OCI-LY3 (cell line): Measurements from ENCODE around the gene PSMG3.

Source experiments
- H2AFZ ChIP-seq: fragments of 200-600, 300-600 bp; shearing (Covaris generic); 2 replicates; pipeline ENCODE4 v1.6.0; 2014; ENCODE audit warnings: antibody characterized with exemption, low read depth, low read length
- H3K27ac ChIP-seq: fragments of 200-600, 300-600 bp; sonication (generic); 2 replicates; pipeline ENCODE4 v1.5.1; 2014; ENCODE audit warnings: mild to moderate bottlenecking, low read length, moderate library complexity, mixed read lengths
- H3K27me3 ChIP-seq: fragments of 200-600, 300-600 bp; sonication (generic); 2 replicates; pipeline ENCODE4 v1.6.1; 2014; ENCODE audit warnings: low read depth, low read length, mixed read lengths
- H3K36me3 ChIP-seq: fragments of 200-600, 300-600 bp; sonication (generic); replicated peaks from 2 replicates; pipeline ENCODE3; 2014; ENCODE audit warnings: low read depth, low read length, mixed read lengths
- H3K4me1 ChIP-seq: fragments of 300-600, 200-600 bp; sonication (generic); 2 replicates; pipeline ENCODE4 v1.6.1; 2014; ENCODE audit warnings: low read length, mixed read lengths
- H3K4me2 ChIP-seq: fragments of 200-600, 300-600 bp; sonication (generic); 2 replicates; pipeline ENCODE4 v1.6.1; 2014; ENCODE audit warnings: low read length, mixed read lengths
- H3K4me3 ChIP-seq: fragments of 300-600, 200-600 bp; sonication (generic); 2 replicates; pipeline ENCODE4 v1.5.1; 2014; ENCODE audit warnings: antibody characterized with exemption, mild to moderate bottlenecking, low read length, moderate library complexity
- H3K79me2 ChIP-seq: fragments of 300-600, 200-600 bp; shearing (Covaris generic); 2 replicates; pipeline ENCODE4 v1.6.1; 2014; ENCODE audit warnings: mild to moderate bottlenecking, low read length, mixed read lengths
- H3K9ac ChIP-seq: fragments of 300-600, 200-600 bp; shearing (Covaris generic); 2 replicates; pipeline ENCODE4 v1.6.0; 2014; ENCODE audit warnings: mild to moderate bottlenecking, low read length, moderate library complexity
- H3K9me3 ChIP-seq: fragments of 200-600, 300-600 bp; shearing (Covaris generic); 2 replicates; pipeline ENCODE4 v1.6.1; 2014; ENCODE audit warnings: low read length, mixed read lengths; ENCODE audit not compliant: insufficient read depth
- H4K20me1 ChIP-seq: fragments of 200-600, 300-600 bp; sonication (generic); 2 replicates; pipeline ENCODE4 v1.6.1; 2016; ENCODE audit warnings: low read length, mixed read lengths; ENCODE audit not compliant: insufficient read depth
- CTCF ChIP-seq: fragments of 200-600, 300-600 bp; sonication (generic); IDR thresholded peaks from 2 replicates; pipeline ENCODE4 v1.5.1; 2014; ENCODE audit warnings: antibody characterized with exemption, low read length, low read depth
- EZH2phosphoT487 ChIP-seq: fragments of 200-600 bp; shearing (Covaris generic); IDR thresholded peaks from 2 replicates; pipeline ENCODE4 v1.6.1; 2018; ENCODE audit warnings: antibody characterized with exemption, mixed run types, low read depth

Gene PSMG3

GRCh38 chr7:1598961-1599639, 29.3 kb upstream of the PSMG3 start:
- Histone ChIP-seq H3K79me2 (no peaks in the 10 kb centered on the region), H3K4me1 (no peaks in the 10 kb centered on the region), H3K36me3 (no peaks in the 10 kb centered on the region), H3K27me3 (no peaks in the 10 kb centered on the region), H3K4me2 (no peak overlapping the region), H4K20me1 (no peaks in the 10 kb centered on the region), H2AFZ (no peak overlapping the region), H3K9ac (no peak overlapping the region), H3K4me3 (no peak overlapping the region), H3K9me3 (no peaks in the 10 kb centered on the region), H3K27ac (no peak overlapping the region)
- TF ChIP-seq EZH2phosphoT487 = no peak
- TF ChIP-seq CTCF = no peak

GRCh38 chr7:1598286-1598685, 28.5 kb upstream of the PSMG3 start:
- H3K4me1 ChIP-seq = no peaks in the 10 kb centered on the region
- H2AFZ ChIP-seq = no peak overlapping the region
- H3K9ac ChIP-seq = no peak overlapping the region
- H3K79me2 ChIP-seq = no peaks in the 10 kb centered on the region
- no peaks in the 10 kb centered on the region for H4K20me1 ChIP-seq
- H3K9me3 ChIP-seq = no peaks in the 10 kb centered on the region
- no peak overlapping the region for H3K4me3 ChIP-seq
- no peak overlapping the region for H3K27ac ChIP-seq
- TF ChIP-seq CTCF (no peak), EZH2phosphoT487 (no peak)
- H3K27me3 ChIP-seq = no peaks in the 10 kb centered on the region
- H3K36me3 ChIP-seq = no peaks in the 10 kb centered on the region
- H3K4me2 ChIP-seq = no peak overlapping the region

GRCh38 chr7:1597791-1598190, 28.0 kb upstream of the PSMG3 start:
- Histone ChIP-seq H3K79me2 (no peaks in the 10 kb centered on the region), H2AFZ (no peak overlapping the region), H4K20me1 (no peaks in the 10 kb centered on the region), H3K4me3 (no peak overlapping the region), H3K27me3 (no peaks in the 10 kb centered on the region), H3K9me3 (no peaks in the 10 kb centered on the region), H3K9ac (no peak overlapping the region), H3K4me2 (no peak overlapping the region), H3K4me1 (no peaks in the 10 kb centered on the region), H3K27ac (no peak overlapping the region), H3K36me3 (no peaks in the 10 kb centered on the region)
- TF ChIP-seq CTCF (no peak), EZH2phosphoT487 (no peak)

- H3K4me2 ChIP-seq = no peak overlapping the region
- H4K20me1 ChIP-seq = no peaks in the 10 kb centered on the region
- no peaks in the 10 kb centered on the region for H3K36me3 ChIP-seq
- no peak overlapping the region for H3K9ac ChIP-seq
- H3K27ac ChIP-seq = no peak overlapping the region
- no peaks in the 10 kb centered on the region for H3K4me1 ChIP-seq
- no peaks in the 10 kb centered on the region for H3K9me3 ChIP-seq
- H3K27me3 ChIP-seq = 0 out of 2 replicates have a peak, but pooled peaks cover 1% of the 10 kb centered on the region
- TF ChIP-seq EZH2phosphoT487 (no peak), CTCF (no peak)
- H2AFZ ChIP-seq = no peak overlapping the region
- no peak overlapping the region for H3K4me3 ChIP-seq
- H3K79me2 ChIP-seq = no peaks in the 10 kb centered on the region
Measured at GRCh38 chr7:1597066-1597760, 27.4 kb upstream of the PSMG3 start.
